Stimulated activated naive CD4-positive, alpha-beta T cell (primary cell): ENCODE measurements around the gene CNPY3.
"Not testable (repeated sequence)": the region's sequence is repeated elsewhere in the genome, so short reads cannot be mapped to it uniquely, and the experiment has no call there.

ENCODE experiments used
- DNase-seq, 6 experiments: peaks; one replicate each; lab custom pipeline; 2025; lab: John Stamatoyannopoulos, UW

CNPY3 gene

GRCh38 chr6:42915732-42916131 is 13.5 kb upstream of the CNPY3 start, which contains the start of gene PTCRA:
Gene PTCRA, plus strand, starts transcription at chr6:42916053. Its CDS starts 17 bp downstream, at chr6:42916070.
- no peak for DNase-seq

GRCh38 chr6:42916288-42916687 is 13.0 kb upstream of the CNPY3 start:
- DNase-seq: no peak

GRCh38 chr6:42921801-42922200 is 7.5 kb upstream of the CNPY3 start:
- no peak for DNase-seq

- DNase-seq: no peak
These were observed 5.6 kb upstream of the CNPY3 start for GRCh38 chr6:42923666-42924065.

- DNase-seq: no peak
These were observed 3.9 kb upstream of the CNPY3 start for GRCh38 chr6:42925248-42925857.

GRCh38 chr6:42929821-42930360 is 611 bp downstream of the CNPY3 start:
- peak in 3 of 6 experiments; percentile 48 to 64 (median 55) for DNase-seq

GRCh38 chr6:42932412-42932811 is 3.1 kb downstream of the CNPY3 start:
- DNase-seq: no peak

- DNase-seq: no peak
These were observed 3.9 kb downstream of the CNPY3 start for GRCh38 chr6:42933205-42933604.

- DNase-seq: no peak
These were observed 6.0 kb downstream of the CNPY3 start for GRCh38 chr6:42935322-42935721.

- no peak for DNase-seq
These were observed 7.1 kb downstream of the CNPY3 start for GRCh38 chr6:42936398-42936797.

GRCh38 chr6:42937548-42938427 is 8.5 kb downstream of the CNPY3 start:
- DNase-seq: no peak

- DNase-seq: no peak
These were observed 9.1 kb downstream of the CNPY3 start for GRCh38 chr6:42938428-42938796.

- DNase-seq: no peak
These were observed 9.9 kb downstream of the CNPY3 start for GRCh38 chr6:42938987-42939809.

GRCh38 chr6:42939810-42940167 is 10.5 kb downstream of the CNPY3 start:
- DNase-seq: no peak

GRCh38 chr6:42940493-42941045 is 11.3 kb downstream of the CNPY3 start:
- DNase-seq: no peak

- DNase-seq: not testable (repeated sequence)
These were observed 12.1 kb downstream of the CNPY3 start for GRCh38 chr6:42941356-42941755.

GRCh38 chr6:42942444-42942843 is 13.2 kb downstream of the CNPY3 start:
- no peak for DNase-seq

- DNase-seq: no peak
These were observed 18.7 kb downstream of the CNPY3 start for GRCh38 chr6:42947950-42948349.

GRCh38 chr6:42952389-42952788 is 23.1 kb downstream of the CNPY3 start:
- DNase-seq: no peak

- not testable (repeated sequence) for DNase-seq
These were observed 25.1 kb downstream of the CNPY3 start for GRCh38 chr6:42954405-42954804.

- no peak for DNase-seq
These were observed 28.8 kb downstream of the CNPY3 start for GRCh38 chr6:42958125-42958524.

GRCh38 chr6:42959917-42960242 is 30.6 kb downstream of the CNPY3 start:
- DNase-seq: no peak
